ENCODE results near the gene PSMD1. TPM values are rescaled to one million over a fixed set of nuclear protein-coding genes. Genes with fewer than 3 reads are reported as not detected.

Gene PSMD1
- total and polyA plus RNA-seq, 2 experiments from 2014 or later: 148 to 177 TPM

DNA sequence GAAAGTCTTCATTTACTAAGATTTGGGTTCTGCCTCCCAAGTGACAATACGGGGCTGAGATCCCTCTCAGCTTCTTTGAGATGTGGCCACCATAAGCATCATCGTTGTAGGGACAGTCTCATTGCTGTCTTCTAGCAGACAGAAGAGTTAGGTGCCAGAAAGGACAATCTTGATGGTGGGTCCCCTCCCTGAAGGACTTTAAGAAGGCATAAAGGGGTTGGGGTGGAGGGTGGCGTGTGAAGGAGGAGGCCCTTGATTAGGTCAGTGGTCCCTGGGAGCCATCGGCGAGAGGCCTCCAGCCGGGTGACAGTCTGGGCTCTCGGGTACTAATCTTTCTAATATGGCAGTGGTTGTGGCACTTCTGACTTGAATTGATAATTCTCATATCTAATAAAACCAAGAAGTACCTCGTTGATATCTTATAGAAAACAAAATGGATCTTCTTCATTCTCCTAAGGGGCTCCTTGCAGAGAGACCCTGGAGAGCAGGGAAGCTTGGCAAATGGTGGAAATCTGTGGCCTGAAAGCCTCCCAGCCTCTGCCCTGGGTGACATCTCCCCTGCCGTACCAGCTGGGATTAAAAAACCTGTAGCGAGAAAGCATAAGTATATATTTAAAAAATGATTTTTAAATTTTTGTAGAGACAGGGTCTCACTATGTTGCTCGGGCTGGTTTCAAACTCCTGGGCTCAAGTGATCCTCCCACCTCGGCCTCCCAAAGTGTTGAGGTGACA lies 7.2 kb upstream of the PSMD1 start:
- ATAC-seq: no peak
- H3K4me3 Mint-ChIP-seq: no peak overlapping the region

More for the DNA sequence above, 7.2 kb upstream of the PSMD1 start:
- Histone ChIP-seq H3K36me3 (ENCODE audit: insufficient read depth) (no peaks in the 10 kb centered on the region), H3K27me3 (ENCODE audit: insufficient read depth) (peaks cover 24% of the 10 kb centered on the region), H3F3A (replicated peaks; ENCODE audit: low read depth) (no peaks in the 10 kb centered on the region), H3K79me2 (replicated peaks; ENCODE audit: insufficient read depth) (no peaks in the 10 kb centered on the region), H3K4me1 (ENCODE audit: insufficient read depth) (peaks cover 5% of the 10 kb centered on the region; the same call in 1 of the 2 replicates), H3K4me3 (no peak overlapping the region), H3K27ac (ENCODE audit: low read depth) (no peak overlapping the region), H3K9me2 (ENCODE audit: insufficient read depth) (no peaks in the 10 kb centered on the region), H2AFZ (no peak overlapping the region), H4K20me1 (replicated peaks; ENCODE audit: insufficient read depth) (no peaks in the 10 kb centered on the region), H3K4me2 (no peak overlapping the region)
- no peak overlapping the region for H3K27ac Mint-ChIP-seq
- TF ChIP-seq EZH2 (IDR thresholded peaks at IDR 0.05; ENCODE audit: low read depth, unreplicated experiment) (no peak), ZNF331 (CRISPR knock-in tag; IDR thresholded peaks at IDR 0.05; ENCODE audit: low read depth) (no peak), CREB1 (CRISPR knock-in tag; IDR thresholded peaks at IDR 0.05; ENCODE audit: low read depth) (no peak), EZH2phosphoT487 (IDR thresholded peaks at IDR 0.05; ENCODE audit: unreplicated experiment) (no peak), ZNF114 (CRISPR knock-in tag; IDR thresholded peaks at IDR 0.05) (no peak), JUNB (IDR thresholded peaks at IDR 0.05; ENCODE audit: unreplicated experiment) (no peak), POLR2AphosphoS5 (IDR thresholded peaks at IDR 0.05; ENCODE audit: low read depth) (no peak), NANOG (IDR thresholded peaks at IDR 0.05; ENCODE audit: borderline replicate concordance) (no peak), STAT1 (IDR thresholded peaks at IDR 0.05; ENCODE audit: unreplicated experiment) (no peak)
- TF ChIP-seq, protein P1, sequence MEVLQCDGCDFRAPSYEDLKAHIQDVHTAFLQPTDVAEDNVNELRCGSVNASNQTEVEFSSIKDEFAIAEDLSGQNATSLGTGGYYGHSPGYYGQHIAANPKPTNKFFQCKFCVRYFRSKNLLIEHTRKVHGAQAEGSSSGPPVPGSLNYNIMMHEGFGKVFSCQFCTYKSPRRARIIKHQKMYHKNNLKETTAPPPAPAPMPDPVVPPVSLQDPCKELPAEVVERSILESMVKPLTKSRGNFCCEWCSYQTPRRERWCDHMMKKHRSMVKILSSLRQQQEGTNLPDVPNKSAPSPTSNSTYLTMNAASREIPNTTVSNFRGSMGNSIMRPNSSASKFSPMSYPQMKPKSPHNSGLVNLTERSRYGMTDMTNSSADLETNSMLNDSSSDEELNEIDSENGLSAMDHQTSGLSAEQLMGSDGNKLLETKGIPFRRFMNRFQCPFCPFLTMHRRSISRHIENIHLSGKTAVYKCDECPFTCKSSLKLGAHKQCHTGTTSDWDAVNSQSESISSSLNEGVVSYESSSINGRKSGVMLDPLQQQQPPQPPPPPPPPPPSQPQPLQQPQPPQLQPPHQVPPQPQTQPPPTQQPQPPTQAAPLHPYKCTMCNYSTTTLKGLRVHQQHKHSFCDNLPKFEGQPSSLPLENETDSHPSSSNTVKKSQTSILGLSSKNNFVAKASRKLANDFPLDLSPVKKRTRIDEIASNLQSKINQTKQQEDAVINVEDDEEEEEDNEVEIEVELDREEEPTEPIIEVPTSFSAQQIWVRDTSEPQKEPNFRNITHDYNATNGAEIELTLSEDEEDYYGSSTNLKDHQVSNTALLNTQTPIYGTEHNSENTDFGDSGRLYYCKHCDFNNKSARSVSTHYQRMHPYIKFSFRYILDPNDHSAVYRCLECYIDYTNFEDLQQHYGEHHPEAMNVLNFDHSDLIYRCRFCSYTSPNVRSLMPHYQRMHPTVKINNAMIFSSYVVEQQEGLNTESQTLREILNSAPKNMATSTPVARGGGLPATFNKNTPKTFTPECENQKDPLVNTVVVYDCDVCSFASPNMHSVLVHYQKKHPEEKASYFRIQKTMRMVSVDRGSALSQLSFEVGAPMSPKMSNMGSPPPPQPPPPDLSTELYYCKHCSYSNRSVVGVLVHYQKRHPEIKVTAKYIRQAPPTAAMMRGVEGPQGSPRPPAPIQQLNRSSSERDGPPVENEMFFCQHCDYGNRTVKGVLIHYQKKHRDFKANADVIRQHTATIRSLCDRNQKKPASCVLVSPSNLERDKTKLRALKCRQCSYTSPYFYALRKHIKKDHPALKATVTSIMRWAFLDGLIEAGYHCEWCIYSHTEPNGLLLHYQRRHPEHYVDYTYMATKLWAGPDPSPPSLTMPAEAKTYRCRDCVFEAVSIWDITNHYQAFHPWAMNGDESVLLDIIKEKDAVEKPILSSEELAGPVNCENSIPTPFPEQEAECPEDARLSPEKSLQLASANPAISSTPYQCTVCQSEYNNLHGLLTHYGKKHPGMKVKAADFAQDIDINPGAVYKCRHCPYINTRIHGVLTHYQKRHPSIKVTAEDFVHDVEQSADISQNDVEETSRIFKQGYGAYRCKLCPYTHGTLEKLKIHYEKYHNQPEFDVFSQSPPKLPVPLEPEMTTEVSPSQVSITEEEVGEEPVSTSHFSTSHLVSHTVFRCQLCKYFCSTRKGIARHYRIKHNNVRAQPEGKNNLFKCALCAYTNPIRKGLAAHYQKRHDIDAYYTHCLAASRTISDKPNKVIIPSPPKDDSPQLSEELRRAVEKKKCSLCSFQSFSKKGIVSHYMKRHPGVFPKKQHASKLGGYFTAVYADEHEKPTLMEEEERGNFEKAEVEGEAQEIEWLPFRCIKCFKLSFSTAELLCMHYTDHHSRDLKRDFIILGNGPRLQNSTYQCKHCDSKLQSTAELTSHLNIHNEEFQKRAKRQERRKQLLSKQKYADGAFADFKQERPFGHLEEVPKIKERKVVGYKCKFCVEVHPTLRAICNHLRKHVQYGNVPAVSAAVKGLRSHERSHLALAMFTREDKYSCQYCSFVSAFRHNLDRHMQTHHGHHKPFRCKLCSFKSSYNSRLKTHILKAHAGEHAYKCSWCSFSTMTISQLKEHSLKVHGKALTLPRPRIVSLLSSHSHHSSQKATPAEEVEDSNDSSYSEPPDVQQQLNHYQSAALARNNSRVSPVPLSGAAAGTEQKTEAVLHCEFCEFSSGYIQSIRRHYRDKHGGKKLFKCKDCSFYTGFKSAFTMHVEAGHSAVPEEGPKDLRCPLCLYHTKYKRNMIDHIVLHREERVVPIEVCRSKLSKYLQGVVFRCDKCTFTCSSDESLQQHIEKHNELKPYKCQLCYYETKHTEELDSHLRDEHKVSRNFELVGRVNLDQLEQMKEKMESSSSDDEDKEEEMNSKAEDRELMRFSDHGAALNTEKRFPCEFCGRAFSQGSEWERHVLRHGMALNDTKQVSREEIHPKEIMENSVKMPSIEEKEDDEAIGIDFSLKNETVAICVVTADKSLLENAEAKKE (CRISPR knock-in tag; IDR thresholded peaks at IDR 0.05): no peak
- TF ChIP-seq, protein P2, sequence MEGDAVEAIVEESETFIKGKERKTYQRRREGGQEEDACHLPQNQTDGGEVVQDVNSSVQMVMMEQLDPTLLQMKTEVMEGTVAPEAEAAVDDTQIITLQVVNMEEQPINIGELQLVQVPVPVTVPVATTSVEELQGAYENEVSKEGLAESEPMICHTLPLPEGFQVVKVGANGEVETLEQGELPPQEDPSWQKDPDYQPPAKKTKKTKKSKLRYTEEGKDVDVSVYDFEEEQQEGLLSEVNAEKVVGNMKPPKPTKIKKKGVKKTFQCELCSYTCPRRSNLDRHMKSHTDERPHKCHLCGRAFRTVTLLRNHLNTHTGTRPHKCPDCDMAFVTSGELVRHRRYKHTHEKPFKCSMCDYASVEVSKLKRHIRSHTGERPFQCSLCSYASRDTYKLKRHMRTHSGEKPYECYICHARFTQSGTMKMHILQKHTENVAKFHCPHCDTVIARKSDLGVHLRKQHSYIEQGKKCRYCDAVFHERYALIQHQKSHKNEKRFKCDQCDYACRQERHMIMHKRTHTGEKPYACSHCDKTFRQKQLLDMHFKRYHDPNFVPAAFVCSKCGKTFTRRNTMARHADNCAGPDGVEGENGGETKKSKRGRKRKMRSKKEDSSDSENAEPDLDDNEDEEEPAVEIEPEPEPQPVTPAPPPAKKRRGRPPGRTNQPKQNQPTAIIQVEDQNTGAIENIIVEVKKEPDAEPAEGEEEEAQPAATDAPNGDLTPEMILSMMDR (conservative IDR thresholded peaks at IDR 0.05; ENCODE audit: low read depth in 2 of 2): no peak
- TF ChIP-seq, protein P3, sequence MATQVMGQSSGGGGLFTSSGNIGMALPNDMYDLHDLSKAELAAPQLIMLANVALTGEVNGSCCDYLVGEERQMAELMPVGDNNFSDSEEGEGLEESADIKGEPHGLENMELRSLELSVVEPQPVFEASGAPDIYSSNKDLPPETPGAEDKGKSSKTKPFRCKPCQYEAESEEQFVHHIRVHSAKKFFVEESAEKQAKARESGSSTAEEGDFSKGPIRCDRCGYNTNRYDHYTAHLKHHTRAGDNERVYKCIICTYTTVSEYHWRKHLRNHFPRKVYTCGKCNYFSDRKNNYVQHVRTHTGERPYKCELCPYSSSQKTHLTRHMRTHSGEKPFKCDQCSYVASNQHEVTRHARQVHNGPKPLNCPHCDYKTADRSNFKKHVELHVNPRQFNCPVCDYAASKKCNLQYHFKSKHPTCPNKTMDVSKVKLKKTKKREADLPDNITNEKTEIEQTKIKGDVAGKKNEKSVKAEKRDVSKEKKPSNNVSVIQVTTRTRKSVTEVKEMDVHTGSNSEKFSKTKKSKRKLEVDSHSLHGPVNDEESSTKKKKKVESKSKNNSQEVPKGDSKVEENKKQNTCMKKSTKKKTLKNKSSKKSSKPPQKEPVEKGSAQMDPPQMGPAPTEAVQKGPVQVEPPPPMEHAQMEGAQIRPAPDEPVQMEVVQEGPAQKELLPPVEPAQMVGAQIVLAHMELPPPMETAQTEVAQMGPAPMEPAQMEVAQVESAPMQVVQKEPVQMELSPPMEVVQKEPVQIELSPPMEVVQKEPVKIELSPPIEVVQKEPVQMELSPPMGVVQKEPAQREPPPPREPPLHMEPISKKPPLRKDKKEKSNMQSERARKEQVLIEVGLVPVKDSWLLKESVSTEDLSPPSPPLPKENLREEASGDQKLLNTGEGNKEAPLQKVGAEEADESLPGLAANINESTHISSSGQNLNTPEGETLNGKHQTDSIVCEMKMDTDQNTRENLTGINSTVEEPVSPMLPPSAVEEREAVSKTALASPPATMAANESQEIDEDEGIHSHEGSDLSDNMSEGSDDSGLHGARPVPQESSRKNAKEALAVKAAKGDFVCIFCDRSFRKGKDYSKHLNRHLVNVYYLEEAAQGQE (IDR thresholded peaks at IDR 0.05; ENCODE audit: unreplicated experiment): no peak
- TF ChIP-seq, protein P4, sequence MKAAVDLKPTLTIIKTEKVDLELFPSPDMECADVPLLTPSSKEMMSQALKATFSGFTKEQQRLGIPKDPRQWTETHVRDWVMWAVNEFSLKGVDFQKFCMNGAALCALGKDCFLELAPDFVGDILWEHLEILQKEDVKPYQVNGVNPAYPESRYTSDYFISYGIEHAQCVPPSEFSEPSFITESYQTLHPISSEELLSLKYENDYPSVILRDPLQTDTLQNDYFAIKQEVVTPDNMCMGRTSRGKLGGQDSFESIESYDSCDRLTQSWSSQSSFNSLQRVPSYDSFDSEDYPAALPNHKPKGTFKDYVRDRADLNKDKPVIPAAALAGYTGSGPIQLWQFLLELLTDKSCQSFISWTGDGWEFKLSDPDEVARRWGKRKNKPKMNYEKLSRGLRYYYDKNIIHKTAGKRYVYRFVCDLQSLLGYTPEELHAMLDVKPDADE (IDR thresholded peaks at IDR 0.05): no peak
- DNase-seq (ENCODE audit: low spot score): no peak
- peaks cover 23% of the 10 kb centered on the region for H3K27me3 Mint-ChIP-seq (ENCODE audit: insufficient read depth, low read depth, poor library complexity)
- H3K9me3 Mint-ChIP-seq: no peaks in the 10 kb centered on the region; the same call in 2 of the 3 replicates
- peaks cover 7% of the 10 kb centered on the region; the same call in 2 of the 3 replicates for H3K4me1 Mint-ChIP-seq
- H3K36me3 Mint-ChIP-seq (ENCODE audit: low read depth): no peaks in the 10 kb centered on the region

Data from GM23338 (cell line).